Inflammatory macrophage (primary cell): ENCODE measurements around the gene SEPTIN8.

ENCODE experiments used
- DNase-seq, 2 donors: peaks; one replicate each; pipeline ENCODE4 v3.0.0-alpha.2; 2020 to 2022

The SEPTIN8 gene

GRCh38 chr5:132763181-132764036, 13.6 kb downstream of the SEPTIN8 start:
- DNase-seq, result peak in 1 of 2 donors; percentile 7

GRCh38 chr5:132762246-132763000, 14.6 kb downstream of the SEPTIN8 start:
- DNase-seq, result no peak

GRCh38 chr5:132761321-132762240, 15.5 kb downstream of the SEPTIN8 start:
- DNase-seq, result no peak

DNA sequence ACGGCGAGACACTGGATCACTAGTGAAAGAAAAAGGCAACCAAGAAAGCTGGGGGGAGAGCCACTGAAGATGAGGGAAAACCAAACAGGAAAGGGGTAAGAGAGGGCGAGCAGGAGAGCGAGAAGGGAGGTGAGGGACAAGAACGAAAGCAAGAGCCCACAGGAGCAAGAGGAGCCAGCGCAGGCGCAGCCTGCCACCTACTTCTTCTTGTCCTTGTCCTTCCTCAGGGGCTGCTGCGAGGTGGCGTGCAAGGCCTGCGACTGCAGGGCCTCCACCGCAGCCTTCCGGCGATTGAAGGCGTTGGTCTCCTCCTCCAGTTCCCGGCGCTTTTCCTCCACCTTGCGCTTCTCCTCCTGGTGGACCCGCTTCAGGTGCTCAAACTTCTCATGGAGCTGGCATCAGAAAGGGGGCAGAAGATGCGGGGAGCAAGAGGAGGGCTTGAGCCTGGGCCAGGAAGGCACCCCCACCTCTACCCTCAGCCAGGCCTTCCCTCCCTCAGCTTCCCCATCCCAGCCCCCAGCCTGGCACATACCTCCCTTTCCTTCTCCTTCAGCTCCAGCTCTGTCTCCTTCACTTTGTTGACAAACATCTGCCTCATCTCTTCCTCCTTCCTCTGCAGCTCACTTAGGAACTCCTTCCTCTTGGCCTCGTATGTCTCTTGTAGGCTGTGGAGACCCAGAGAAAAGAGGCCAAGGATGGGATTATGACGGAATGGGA, 16.3 kb downstream of the SEPTIN8 start:
- DNase-seq, result no peak

- DNase-seq, result no peak
Measured at GRCh38 chr5:132760049-132760420, 17.0 kb downstream of the SEPTIN8 start.

- no peak for DNase-seq
Measured at GRCh38 chr5:132759114-132760048, 17.7 kb downstream of the SEPTIN8 start.

DNA sequence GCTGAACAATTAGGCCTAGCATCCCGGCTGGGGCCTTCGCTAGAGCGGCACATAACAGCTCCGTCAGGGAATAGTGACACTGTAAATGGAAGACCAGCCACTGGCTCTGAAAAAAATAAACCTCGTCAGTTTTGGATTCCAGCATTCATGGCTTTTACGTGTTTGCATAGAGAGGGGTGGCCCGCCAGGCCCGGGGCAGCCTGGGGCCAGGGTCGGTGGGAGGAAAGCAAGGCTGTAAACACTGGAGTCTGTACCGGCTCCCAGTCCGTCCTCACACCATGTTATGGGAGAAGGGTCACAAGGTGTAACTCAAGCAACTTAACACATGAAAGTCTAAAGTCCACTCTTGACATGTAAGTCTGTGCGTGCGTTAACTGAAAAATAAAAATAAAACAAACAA, 18.6 kb downstream of the SEPTIN8 start:
- DNase-seq, result no peak

- no peak for DNase-seq
Measured at GRCh38 chr5:132756542-132756941, 20.5 kb downstream of the SEPTIN8 start.

- DNase-seq, result no peak
Measured at GRCh38 chr5:132754947-132755346, 22.1 kb downstream of the SEPTIN8 start.

DNA sequence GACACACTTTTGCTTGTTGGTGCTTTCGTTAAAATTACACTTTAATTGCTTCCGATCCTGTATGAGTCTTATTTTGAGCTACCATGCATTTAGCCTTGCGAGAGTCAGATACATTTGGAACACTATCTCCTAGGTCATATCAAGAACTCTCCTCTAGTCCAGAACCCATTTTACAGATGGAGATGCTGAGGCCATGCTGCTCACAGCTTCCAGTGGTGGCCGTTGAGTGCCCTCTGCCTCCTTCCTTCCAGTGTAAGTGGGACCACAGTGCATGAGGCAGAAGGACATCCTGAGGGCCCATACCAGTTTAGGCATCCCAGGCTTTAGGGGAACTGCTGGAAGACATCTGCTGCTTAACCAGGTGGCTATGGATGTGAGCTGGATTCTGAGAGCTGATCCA, 22.9 kb downstream of the SEPTIN8 start:
- no peak for DNase-seq

DNA sequence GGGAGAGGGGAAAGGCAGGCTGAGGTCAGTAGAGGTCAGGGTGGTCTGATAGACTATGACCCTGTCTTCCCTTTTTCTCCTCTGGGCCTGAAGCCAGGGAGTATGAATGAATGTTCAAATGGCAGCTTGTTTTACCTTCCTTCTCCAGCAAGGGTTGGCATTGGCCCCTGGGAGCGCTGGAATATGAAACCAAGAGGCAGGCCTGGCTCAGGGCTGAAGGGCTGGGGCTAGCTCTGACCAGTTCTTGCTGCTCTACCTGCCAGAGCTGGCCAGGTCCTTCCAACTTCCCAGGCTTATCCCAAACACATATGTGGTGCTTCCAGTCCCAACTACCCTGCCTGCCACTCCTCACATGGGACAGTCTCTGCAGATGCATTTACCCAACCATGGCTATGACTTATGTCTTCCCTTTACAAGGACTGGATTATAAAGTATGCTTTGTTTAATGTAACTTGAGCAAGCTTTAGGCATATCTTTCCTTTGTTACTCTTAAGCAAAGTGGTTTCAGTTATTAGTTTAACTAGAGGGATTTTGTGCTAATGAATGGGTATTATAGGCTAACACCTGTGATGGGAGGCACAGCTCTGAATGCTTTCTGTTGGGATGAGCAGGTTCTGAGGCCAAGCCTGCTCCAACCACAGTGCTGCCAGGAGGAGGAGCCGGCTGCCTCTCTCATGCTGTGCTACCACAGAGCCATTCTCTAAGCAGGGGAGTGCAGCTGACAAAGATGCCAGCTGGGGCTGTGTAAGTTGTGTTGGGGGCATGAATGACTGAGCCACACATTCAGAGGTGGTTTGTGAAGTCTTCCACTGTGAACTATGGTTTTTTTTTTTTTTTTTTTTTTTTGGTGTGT, 23.7 kb downstream of the SEPTIN8 start:
- no peak for DNase-seq

DNA sequence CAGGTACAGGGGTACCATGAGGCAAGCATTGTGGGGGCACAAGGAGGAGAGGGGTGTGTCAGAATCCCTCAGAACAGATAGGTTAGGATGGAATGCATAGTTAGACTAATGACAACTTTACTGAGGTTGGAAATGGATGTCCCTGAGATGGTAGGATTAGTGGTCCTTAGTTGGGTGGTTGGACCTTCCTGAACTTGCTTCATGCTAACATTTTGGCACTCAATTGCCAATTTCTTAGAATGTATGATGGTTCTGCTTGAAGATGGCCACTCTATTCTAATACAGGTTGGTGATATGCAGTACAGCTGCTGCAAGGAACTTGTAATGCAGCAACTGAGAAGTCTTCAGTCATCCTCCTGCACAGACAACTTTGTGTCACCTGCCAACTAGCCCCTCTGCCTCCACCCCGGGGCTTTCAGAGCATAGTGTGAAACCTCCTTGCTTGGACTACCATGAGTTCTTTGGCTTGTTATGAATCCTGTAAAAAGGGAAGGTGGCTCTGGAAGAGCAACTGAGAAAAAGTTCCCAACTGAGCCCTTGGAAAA, 24.4 kb downstream of the SEPTIN8 start:
- DNase-seq, result no peak

- no peak for DNase-seq
Measured at GRCh38 chr5:132751971-132752580, 25.0 kb downstream of the SEPTIN8 start.

- no peak for DNase-seq
Measured at GRCh38 chr5:132751444-132751843, 25.6 kb downstream of the SEPTIN8 start.

DNA sequence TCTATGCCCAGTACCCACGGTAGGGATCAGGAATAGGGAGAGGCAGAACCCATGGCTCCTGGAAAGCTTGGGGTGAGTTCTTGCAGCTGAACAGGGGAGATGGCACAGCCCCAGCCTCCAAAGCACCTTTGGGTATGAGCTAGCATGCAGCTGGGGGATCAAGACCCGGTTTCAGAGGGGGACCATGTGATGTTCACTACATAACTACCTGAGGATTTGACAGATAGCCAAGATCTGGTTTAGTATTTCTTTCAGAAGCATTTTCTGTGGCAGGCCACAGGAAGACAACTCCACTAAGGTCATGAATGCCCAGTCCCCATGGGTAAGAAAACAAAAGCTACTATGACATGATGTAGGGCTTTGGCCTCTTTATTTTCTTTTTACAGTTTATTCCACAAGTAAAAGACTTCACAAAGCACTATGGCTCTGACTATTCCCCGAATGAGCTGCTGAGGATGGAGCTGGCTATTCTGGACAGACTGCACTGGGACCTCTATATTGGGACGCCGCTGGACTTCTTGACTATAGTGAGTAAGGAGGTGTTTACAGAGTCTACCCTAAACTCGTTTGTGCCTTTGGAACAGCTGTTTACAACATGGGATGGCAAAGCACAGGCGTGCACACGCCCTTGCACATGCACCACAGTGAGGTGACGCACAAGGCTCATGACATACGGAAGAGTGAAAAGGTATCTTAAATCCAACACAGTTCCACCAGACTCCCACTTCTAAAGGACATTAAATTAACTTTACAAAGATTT, 26.4 kb downstream of the SEPTIN8 start:
- DNase-seq, result no peak

DNA sequence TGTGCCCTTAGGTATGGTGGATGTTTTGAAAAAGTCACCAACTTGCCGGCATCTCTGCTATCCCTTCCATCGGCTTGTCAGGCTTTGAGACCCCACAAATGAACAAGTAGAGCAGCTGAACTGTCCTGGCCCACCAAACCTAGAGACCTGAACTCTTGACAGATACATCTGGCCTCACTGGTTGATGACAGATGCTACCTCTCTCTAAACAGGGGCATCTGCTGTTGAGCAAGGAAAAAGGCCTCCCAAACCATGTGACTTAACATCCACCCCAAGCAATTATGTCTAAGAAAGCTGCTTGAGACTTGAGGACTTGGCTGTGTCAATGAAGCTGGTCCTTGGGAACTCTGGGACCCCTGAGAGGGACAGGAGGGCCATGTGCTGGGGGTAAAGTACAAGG, 27.5 kb downstream of the SEPTIN8 start:
- DNase-seq, result no peak

GRCh38 chr5:132748522-132749000, 28.5 kb downstream of the SEPTIN8 start:
- DNase-seq, result no peak
